Measurements from ENCODE around the gene KLC4.
A peak's percentile ranks its signal among the peaks of the same experiment; 100 is the strongest.
"Not testable (repeated sequence)": the region's sequence is repeated elsewhere in the genome, so short reads cannot be mapped to it uniquely, and the experiment has no call there.

The KLC4 gene

DNA sequence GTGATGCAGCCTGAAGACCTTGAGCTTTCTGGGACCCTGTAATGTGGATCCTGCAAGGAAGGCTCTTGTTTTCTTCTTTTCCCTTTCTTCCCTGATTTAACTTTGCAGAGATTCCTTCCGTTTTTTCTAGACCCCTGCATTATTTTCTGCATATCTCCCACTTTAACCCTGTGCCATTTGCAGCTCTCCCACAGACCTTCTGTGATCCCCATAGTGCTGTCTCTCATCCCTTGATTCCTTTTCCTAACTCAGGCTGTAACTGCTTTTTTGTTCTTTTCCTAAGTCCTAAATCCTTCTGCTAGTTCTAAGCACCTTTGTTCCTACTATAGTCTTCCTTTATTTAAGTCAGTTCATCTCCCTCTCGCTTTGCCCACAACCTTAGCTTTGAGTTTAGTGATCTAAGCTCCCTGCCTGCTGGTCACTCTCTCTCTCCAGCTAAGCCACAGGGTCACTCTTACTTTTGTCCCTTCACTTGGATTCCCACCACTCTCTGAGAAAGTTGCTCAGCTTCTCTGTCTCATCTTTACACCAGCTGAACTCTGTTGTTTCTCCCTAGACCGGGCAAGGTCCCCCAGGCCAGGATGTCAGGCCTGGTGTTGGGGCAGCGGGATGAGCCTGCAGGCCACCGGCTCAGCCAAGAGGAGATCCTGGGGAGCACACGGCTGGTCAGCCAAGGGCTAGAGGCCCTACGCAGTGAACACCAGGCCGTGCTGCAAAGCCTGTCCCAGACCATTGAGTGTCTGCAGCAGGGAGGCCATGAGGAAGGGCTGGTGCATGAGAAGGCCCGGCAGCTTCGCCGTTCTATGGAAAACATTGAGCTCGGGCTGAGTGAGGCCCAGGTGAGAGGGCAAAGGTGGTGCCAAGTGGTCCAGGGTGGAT lies 1.6 kb downstream of the KLC4 start:
- DNase-seq: no peak

DNA sequence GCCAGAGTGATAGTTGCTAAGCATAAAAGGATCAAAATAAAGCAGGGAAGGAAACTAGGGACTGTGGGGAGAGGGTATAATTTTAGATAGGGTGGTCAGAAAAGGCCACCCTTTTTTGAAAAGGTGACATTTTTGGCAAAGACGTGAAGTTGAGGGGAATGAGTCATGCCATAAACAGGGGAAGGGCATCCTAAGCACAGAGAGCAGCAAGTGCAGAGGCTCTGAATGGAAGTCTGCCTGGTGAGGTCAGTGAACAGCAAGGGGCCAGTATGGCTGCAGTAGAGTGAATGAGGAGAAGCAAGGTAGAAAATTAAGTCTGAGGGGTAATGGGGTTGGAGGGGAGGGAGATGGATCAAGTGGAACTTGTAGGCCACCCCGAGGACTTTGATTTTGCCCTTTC lies 2.4 kb downstream of the KLC4 start:
- no peak for DNase-seq

DNA sequence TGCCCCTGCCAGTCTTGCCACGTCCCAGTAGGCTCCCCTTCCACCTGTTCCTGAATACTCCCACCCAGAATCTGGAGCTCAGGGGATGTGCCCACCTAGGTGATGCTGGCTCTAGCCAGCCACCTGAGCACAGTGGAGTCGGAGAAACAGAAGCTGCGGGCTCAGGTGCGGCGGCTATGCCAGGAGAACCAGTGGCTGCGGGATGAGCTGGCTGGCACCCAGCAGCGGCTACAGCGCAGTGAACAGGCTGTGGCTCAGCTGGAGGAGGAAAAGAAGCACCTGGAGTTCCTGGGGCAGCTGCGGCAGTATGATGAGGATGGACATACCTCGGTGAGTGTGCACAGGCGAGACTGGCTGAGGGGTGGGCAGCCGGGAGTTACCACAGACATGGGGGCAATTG lies 3.4 kb downstream of the KLC4 start:
- DNase-seq: no peak

DNA sequence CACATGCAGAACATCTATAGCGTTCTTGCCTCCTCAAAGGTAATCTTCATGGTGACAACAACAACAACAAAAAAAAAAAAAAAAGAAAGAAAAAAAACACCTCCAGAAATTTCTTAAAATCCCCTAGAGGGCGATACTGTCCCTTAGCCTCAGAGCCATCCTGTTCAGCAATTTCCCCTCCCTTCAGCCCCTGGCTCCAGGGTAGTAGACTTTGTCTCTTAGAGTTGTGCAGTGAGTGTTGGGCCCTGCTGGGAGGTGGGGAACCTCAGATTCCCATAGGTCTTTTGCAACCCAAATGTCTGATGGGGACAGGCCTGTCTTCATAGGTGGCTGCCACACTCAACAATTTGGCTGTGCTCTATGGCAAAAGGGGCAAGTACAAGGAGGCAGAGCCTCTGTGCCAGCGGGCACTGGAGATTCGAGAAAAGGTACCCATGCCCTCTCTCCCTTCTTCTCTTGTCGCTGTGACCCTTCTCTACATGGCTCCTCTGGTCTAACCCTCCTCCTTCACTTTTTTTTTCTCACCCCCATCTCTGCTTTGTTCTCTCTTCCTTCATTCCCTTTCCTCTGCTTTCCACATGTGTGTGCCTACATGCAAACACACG lies 10.7 kb downstream of the KLC4 start:
- DNase-seq: no peak

DNA sequence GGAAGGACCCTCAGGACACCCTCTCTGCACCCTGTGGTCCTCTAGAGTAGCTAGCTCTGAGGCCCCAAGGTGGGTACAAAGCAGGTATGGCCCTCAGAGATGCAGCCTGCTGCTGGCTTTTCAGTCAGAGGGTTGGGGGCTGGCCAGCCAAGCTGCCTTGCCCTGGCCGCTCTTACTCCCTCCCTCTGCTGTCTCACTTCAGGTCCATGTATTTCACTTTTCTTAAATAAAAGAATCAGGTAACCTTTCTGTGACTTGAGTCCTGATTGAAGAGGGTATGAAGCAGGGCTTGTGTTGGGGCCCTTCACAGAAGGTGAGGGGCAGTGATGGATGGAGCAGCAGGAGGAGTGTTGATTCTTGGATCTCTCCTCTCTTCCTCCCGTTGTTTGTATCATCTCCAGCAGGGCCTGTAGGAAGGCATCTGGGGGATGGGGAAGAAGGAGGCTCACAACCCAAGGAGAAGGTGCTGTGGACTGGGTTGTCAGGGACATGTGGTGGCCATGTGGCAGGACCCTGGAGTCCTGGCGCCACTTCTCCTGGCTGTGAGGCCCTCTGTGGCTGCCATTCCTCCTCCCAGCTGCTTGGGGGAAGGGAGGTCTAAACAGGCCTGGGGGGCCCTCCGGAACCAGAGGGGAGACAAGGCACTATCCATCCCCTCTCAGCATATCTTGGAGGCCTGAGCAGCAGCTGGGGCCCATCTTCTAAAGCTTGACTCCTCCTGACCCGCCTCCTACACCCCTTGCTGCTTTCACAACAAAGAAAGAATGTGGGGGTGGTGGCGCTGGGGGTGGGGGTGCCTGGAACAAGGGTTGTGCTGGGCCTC lies 15.6 kb downstream of the KLC4 start:
- no peak for DNase-seq

DNA sequence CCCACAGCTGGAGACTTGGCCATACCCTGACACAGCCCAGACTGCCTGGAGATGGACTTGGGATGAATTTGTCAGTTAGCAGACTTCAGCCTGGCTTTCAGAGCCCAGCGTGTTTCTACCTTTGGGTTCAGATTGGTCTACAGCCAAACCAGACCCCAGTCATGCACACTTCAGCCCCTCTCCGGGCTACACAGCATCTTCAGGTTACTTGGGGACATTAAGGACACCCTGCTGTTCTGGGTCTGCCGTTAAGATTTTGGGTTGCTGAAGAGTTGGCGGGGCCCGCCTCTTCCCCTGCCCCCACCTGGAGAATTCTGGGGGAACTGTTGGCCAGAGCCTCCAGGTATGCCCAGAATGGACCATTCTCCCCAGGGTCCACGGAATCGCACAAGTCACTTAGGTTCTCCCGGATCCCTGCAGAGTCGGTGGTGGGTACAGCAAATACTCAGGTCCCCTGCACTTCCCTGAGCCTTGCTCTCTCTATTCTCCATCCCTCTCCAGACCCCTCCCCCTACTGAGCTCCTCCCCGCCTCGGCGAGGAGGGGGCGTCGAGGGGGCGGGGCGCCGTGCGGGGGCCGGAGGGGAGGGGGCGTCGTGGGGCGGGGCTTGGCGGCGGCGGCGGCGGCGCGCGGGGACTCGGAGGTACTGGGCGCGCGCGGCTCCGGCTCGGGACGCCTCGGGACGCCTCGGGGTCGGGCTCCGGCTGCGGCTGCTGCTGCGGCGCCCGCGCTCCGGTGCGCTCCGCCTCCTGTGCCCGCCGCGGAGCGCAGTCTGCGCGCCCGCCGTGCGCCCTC lies 16.4 kb downstream of the KLC4 start, which contains the start of gene PTK7:
TSS of gene PTK7 (plus strand) at position 645 of the 794 bp plus-strand sequence. CDS start 175 bp downstream, outside the sequence.
- peak in 28 of 56 donors; percentile 6 to 68 (median 36) for DNase-seq

DNA sequence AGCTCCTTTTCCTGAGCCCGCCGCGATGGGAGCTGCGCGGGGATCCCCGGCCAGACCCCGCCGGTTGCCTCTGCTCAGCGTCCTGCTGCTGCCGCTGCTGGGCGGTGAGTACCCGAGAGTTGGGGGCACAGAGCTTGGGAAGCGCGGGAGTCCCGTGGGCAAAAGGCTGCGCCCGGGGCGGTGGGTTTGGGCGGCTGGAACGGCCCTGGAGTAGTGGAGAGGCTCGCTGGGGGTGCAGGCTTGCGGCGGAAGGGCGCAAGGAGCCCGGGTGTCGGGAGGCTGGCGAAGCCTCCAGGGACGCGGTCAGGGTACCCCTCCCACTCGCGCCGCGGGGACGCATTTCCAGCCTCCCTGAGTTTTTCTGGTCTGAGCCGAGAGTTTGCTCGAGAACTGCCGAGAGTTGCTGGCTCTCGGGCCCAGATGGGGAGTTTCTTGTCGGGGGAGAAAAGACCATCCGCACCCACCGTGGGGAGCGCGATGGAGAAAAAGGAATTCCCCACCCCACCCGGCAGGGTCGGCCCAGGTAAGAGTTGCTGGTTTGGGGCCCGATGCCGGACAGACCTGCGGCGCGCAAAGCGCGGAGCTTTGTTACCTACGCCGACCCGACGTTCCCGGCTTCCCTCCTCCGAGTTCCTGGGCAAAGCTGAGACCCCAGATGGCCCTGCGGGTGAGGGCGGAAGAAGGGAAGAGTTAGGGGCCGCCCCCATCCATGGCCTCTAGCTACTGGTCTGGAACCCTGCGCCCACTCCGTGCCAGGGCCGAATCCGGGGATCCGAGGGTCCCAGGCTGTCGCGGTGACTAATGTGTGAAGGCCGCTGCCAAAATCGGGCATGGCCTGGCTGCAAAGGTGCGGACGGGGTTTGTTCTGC lies 17.3 kb downstream of the KLC4 start:
- peak in 1 of 56 donors; percentile 27 for DNase-seq

DNA sequence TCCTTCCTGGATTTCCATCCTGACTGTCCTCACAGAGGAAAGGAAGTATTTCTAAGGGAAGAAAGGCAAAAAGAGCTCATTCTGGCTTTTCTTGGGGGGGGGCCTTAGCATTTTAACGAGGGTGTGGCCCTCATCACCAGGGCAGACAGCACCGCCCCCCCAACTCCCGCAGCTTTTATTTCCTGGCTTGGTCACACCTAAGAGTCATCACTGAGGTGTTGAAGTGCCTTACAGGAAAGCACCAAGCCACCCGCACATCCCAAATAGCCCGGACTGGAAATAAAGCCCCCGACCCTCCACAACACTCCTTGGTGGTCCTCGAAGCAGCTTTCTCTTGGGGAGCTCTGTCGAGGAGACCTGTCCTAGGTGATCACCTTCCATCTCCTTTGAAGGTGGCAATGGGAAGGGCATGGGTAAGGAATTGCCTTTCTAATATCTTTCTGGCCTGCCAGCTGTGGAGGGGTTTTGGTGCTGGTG lies 17.9 kb downstream of the KLC4 start:
- DNase-seq: no peak

DNA sequence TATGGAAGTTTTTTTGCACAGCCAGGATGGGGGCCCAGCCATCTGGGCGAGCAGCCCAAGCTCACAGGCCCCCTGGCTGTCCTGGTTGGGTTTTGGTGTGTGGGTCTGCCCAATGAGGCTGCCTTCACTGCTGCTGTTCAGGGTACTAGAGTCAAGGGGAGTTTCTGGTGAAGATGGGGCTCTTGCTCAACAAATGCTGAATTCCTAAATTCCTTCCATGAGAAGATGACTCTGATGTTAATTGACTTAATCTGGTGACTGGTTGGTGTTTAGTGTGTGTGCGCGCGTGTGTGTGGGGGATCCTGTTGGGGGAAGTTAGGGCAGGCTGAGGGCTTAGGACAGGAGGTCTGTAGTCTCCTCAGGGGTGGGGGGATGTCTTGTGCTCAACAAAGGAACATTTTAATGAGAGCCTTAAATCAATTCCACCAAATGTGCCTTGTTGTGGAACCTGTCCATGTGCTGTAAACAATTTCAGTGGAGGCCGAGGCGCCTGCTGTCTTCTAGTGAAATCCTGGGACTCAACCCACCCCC lies 18.6 kb downstream of the KLC4 start:
- DNase-seq: no peak

DNA sequence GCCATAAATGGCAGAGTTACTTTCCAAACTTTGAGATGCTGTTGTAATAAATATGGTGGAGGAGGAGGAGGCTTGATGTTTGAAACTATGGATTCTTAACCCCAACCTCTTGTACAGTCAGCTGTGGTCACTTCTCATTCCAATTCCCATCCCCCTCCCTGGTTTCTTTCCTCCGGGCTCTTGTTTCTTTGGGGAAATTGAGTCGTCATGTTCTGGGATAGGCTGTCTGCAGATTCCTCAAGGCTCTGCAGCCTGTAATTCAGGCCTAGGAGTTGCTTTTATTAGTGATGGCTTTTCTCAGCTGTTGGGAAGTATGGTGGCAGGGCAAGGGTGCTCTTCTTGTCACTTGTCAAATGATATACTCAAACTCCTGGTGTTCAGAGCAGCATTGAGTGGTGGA lies 19.3 kb downstream of the KLC4 start:
- no peak for DNase-seq

DNA sequence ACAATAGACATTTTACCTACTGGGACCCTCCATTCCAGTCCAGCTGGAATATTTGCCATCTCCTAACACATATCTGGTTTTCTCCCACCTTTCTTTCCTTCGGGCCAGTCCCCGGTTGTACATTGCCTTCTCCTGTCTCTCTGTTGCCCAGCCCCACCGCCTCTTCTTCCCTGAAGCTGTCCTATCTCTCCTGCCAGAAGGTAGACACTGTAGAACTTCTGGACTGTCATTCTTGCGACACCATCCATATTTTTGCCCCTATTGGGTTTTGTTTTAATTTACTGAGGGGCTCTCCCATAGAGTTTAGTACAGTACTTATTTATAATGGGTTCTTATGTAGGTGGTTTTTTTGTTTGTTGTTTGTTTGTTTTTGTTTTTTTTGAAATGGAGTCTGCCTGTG lies 21.6 kb downstream of the KLC4 start:
- no peak for DNase-seq

DNA sequence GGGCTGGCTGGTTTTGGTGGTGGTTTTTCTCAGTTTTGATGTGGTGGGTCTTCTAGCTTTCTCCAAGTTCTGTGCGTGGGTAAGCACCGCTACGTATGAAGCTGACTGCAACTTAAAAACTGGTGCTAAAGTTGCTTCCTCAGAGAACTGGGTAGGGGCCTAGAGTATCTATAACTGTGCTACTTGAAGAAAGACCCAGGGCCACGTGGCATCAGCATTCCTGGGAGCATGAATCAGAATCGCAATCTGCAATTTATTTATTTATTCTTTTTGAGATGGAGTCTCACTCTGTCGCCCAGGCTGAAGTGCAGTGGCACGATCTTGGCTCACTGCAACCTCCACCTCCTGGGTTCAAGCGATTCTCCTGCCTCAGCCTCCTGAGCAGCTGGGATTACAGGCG lies 22.5 kb downstream of the KLC4 start:
- not testable (repeated sequence) for DNase-seq

DNA sequence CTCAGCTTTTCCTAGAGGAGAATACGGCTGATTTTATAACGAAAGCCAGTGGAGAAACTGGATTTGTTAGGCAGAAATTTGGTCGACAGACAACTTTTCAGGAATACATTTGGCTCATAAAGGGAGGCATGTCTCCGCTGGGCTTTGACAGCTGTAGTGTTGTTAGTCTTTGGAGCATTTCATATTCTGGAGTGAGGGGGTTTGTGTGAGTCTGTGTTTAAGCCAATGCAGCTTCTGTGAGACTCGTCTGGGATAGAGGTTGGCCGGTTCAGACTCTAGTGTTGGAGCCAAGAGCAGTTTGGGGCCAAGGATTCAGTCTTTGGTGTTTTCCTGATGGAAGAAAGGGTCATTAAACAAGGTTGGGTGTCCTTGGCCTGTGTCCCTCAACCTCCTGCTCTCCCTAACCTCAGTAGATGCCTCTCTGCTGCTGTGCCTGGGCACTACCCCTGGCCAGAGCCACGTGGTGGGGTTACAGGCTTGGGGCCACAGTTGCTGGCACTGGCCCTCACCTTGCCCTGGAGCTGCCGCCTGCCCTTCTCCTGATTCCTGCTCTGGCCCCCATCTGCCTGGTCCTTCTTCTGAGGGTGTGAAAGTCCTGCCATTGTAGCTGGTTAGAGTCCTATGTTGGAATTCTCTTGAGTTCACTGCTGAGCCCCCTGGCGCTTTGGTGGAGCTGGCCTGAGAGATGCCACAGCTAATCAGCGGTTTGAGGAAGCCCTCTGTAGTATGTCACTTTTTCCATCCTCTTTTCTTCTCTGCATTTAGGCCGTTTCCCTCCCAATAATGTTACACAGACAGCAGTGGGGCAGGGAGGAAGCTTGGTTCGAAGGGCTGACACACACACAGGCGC lies 23.6 kb downstream of the KLC4 start:
- peak in 1 of 56 donors; percentile 18 for DNase-seq

DNA sequence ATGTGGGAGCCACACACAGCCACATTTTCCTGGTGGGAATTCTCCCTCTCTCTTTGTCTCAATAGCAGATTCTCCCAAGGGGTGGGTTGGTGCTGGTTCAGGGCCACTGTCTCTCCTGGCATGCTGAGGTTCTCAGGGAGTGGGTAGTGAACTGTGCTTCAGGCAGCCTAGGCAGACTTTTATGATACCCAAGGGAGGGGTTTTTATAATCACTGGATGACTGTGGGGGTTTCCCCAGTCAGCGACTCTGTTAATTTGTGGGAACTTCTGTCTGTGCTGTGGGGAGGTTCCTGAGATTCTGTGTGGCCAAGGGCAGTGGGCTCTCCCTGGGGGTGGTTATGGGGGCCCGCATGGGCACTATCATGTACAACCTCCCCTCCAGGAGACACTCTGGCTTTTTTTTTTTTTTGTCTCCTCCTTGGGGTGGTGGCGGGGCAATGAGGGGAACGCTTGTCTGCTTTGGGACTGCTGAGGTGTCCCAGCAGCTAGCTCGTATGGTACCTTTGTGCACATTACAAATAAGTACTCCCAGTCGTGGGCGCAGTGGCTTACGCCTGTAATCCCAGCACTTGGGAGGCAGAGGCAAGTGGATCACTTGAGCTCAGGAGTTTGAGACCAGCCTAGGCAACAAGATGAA lies 26.7 kb downstream of the KLC4 start:
- no peak for DNase-seq

DNA sequence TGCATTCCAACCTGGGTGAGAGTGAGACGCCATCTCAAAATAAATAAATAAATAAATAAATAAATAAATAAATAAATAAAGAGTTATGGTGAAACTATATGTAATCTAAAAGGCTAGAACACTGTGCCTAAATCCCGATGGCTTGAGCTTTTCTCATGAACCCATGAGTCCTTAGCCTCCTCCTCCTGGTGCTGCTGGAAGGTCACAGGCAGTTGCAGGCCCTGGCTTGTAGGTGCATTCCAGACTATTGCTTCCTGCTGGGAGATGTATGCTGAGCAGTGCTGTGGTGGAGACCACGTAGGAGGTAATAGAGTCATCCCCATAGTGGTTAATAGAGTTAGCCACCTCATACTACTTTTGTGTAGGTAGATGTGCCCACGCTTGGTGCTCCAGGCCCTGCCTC lies 29.2 kb downstream of the KLC4 start:
- DNase-seq: no peak

DNA sequence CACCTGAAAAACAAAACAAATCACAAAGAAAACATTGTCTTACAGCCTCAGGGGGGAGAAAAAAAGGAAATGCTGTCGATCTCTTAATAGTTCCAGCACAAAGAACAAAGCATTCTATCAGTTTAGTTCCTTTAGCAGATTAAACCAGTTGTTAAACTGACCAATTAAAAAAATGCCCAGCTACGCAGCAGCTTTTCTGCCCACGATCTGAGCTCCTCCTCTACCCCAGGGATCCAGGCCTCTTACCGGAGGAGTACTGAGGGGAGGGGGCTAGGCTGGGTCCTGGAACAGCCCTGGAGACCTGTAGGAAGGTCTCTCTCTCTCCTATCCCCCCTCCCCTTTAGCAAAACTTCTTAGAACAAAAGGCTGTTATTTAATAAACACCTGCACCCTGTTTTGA lies 30.0 kb downstream of the KLC4 start:
- DNase-seq: no peak

DNA sequence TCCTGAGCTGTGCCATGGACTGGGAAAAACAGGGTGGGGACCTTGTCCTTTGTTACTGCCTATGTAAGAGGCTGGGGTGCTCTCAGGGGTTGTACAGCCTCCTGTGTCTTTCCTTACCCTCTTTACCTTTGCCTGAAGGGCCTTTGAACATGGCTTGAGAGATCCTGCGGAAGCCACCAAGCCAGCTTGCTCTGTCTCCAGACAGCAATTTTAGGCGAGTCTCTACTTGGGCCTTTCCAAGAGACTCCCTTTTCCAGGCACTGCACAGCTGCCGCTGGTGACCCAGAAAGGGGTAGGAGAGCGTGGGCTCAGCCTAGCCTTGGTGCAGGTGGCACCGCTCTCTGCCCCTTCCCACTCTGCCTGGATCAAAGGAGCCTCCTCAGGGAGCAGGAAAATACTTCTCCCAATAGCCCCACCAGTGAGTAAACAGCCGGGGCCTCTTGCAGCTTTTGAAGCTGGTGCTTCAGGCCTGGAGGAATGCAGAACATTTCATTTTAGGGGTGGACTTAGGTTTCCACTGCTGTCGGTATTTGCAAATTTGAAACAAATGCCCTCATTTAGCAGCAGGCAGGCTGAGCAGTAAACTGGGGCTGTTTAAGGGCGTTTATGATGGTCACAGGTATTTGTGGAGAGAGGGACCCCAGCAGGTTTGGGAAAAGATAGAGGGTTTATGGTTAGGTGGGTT lies 30.6 kb downstream of the KLC4 start:
- no peak for DNase-seq

DNA sequence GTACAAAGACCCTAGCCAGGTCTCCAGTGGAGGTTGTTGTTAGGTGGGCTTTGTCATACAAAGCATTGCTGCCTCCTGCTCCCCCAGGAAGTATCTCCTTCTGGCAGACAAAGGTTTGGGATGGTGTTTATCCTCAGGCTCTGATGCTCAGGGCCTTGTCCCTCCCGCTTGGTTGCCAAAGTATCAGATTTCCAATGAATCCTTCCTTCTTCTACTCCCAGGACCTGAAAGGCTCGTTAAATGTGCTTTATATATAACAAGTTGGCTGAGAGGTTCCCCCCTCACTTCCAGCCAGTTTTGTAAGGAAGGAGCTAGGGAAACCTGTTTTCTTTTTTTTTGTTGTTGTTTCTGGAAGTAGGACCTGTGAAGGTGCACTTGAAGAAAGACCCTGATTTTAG lies 31.1 kb downstream of the KLC4 start:
- no peak for DNase-seq
